Mesenchymal stem cell (in vitro differentiated cells and primary cell): ENCODE results near the gene IRX5.

Experiments
- DNase-seq: peaks from one replicate; pipeline ENCODE4 v3.0.0-alpha.2; 2013
- H2AFZ ChIP-seq: one replicate; pipeline ENCODE4 v1.6.1; 2013; ENCODE audit warnings: low read depth, mild to moderate bottlenecking, control low read depth, inconsistent platforms, low read length, moderate library complexity
- H2AK5ac ChIP-seq: 2 replicates; pipeline ENCODE4 v1.6.1; 2013; ENCODE audit warnings: low read length, moderate library complexity, mild to moderate bottlenecking, inconsistent platforms; ENCODE audit not compliant: severe bottlenecking
- H2BK120ac ChIP-seq: one replicate; pipeline ENCODE4 v1.6.1; 2013; ENCODE audit warnings: low read depth, mild to moderate bottlenecking, inconsistent platforms, low read length, moderate library complexity
- H2BK12ac ChIP-seq, 2 experiments: one replicate each; pipeline ENCODE4 v1.6.1; 2013; ENCODE audit warnings: inconsistent platforms in 2 of 2, low read length in 2 of 2, mild to moderate bottlenecking in 2 of 2, moderate library complexity in 2 of 2, control low read depth in 1 of 2
- H2BK15ac ChIP-seq: one replicate; pipeline ENCODE4 v1.6.1; 2013; ENCODE audit warnings: mild to moderate bottlenecking, low read depth, inconsistent platforms; ENCODE audit not compliant: poor library complexity, severe bottlenecking
- H2BK5ac ChIP-seq: 2 replicates; pipeline ENCODE4 v1.6.1; 2013; ENCODE audit warnings: low read depth, mild to moderate bottlenecking, low read length, control low read depth, inconsistent platforms; ENCODE audit not compliant: poor library complexity, severe bottlenecking
- H3K14ac ChIP-seq, 2 experiments: one replicate each; pipeline ENCODE4 v1.6.1; 2013; ENCODE audit warnings: inconsistent platforms in 2 of 2, low read length in 2 of 2, control low read depth in 1 of 2, mild to moderate bottlenecking in 1 of 2, moderate library complexity in 1 of 2
- H3K18ac ChIP-seq, 2 experiments: one replicate each; pipeline ENCODE4 v1.6.1; 2013; ENCODE audit warnings: inconsistent platforms in 2 of 2, low read length in 2 of 2, control low read depth in 1 of 2, low read depth in 1 of 2, mild to moderate bottlenecking in 1 of 2
- H3K23ac ChIP-seq, 2 experiments: one replicate each; pipeline ENCODE4 v1.6.1; 2013; ENCODE audit warnings: inconsistent platforms in 2 of 2, low read length in 2 of 2, mild to moderate bottlenecking in 2 of 2, moderate library complexity in 2 of 2, control low read depth in 1 of 2
- H3K27ac ChIP-seq: 2 replicates; pipeline ENCODE4 v1.5.1; 2013; ENCODE audit warnings: mild to moderate bottlenecking, moderate library complexity, low read length, control low read depth, inconsistent platforms; ENCODE audit not compliant: poor library complexity, severe bottlenecking
- H3K27me3 ChIP-seq, 2 experiments: 2 replicates each; pipeline versions ENCODE4 v1.6.1 to v1.7.0; 2013; ENCODE audit warnings: low read length in 2 of 2, mild to moderate bottlenecking in 2 of 2, moderate library complexity in 2 of 2, control low read depth in 1 of 2, inconsistent platforms in 1 of 2; ENCODE audit not compliant: control insufficient read depth in 1 of 2, insufficient read depth in 1 of 2
- H3K36me3 ChIP-seq, 2 experiments: 2 replicates each; pipeline versions ENCODE4 v1.6.1 to v1.7.0; 2013; ENCODE audit warnings: low read length in 2 of 2, control low read depth in 1 of 2, inconsistent platforms in 1 of 2, low read depth in 1 of 2, mild to moderate bottlenecking in 1 of 2; ENCODE audit not compliant: insufficient read depth in 2 of 2, control insufficient read depth in 1 of 2
- H3K4ac ChIP-seq, 2 experiments: one replicate each; pipeline ENCODE4 v1.6.1; 2013; ENCODE audit warnings: inconsistent platforms in 2 of 2, low read length in 2 of 2, mild to moderate bottlenecking in 2 of 2, moderate library complexity in 2 of 2, control low read depth in 1 of 2, low read depth in 1 of 2
- H3K4me1 ChIP-seq: 2 replicates; pipeline ENCODE4 v1.6.1; 2013; ENCODE audit warnings: low read depth, low read length, control low read depth; ENCODE audit not compliant: control insufficient read depth, insufficient read depth
- H3K4me2 ChIP-seq: 2 replicates; pipeline ENCODE4 v1.6.1; 2013; ENCODE audit warnings: low read length, mild to moderate bottlenecking, inconsistent platforms; ENCODE audit not compliant: poor library complexity, severe bottlenecking
- H3K4me3 ChIP-seq, 2 experiments: 2 replicates each; pipeline versions ENCODE4 v1.5.1 to v1.7.0; 2013; ENCODE audit warnings: low read length in 2 of 2, mild to moderate bottlenecking in 2 of 2, control low read depth in 1 of 2, low read depth in 1 of 2; ENCODE audit not compliant: insufficient read depth in 1 of 2
- H3K79me1 ChIP-seq: replicated peaks from 2 replicates; pipeline ENCODE4 v1.6.1; 2013; ENCODE audit warnings: mild to moderate bottlenecking, control low read depth, low read length, inconsistent platforms; ENCODE audit not compliant: poor library complexity, severe bottlenecking
- H3K9ac ChIP-seq: 2 replicates; pipeline ENCODE4 v1.7.0; 2013; ENCODE audit warnings: mild to moderate bottlenecking, low read length, moderate library complexity
- H3K9me3 ChIP-seq: 2 replicates; pipeline ENCODE4 v1.7.0; 2013; ENCODE audit warnings: mild to moderate bottlenecking, low read length; ENCODE audit not compliant: control insufficient read depth
- H4K8ac ChIP-seq: one replicate; pipeline ENCODE4 v1.6.1; 2013; ENCODE audit warnings: inconsistent platforms, mild to moderate bottlenecking, low read length, moderate library complexity
- H4K91ac ChIP-seq: one replicate; pipeline ENCODE4 v1.6.1; 2013; ENCODE audit warnings: mild to moderate bottlenecking, low read length, inconsistent platforms
- WGBS: methylation state at CpG from one replicate; pipeline ENCODE4 v1.1.7; 2013; ENCODE audit warnings: mixed read lengths; 5-methylcytosine and 5-hydroxymethylcytosine counted together

Gene IRX5

GRCh38 chr16:54939510-54940278 lies 9.0 kb downstream of the IRX5 start:
- Histone ChIP-seq H3K36me3 (peaks cover under 1 to 8% of the 10 kb centered on the region in 2 experiments), H3K23ac (no peak overlapping the region), H2AK5ac (no peak overlapping the region), H3K4me3 (no peak overlapping the region), H4K91ac (no peak overlapping the region), H3K14ac (no peak overlapping the region), H2AFZ (no peak overlapping the region), H2BK5ac (no peak overlapping the region), H3K79me1 (peaks cover 5% of the 10 kb centered on the region), H3K27ac (no peak overlapping the region), H3K9ac (no peak overlapping the region), H3K18ac (no peak overlapping the region), H3K27me3 (peaks cover 3 to 56% of the 10 kb centered on the region in 2 experiments), H3K4ac (no peak overlapping the region), H4K8ac (no peak overlapping the region), H2BK12ac (no peak overlapping the region), H2BK120ac (no peak overlapping the region), H3K4me1 (peaks cover 22% of the 10 kb centered on the region), H3K4me2 (no peak overlapping the region), H3K9me3 (no peaks in the 10 kb centered on the region), H2BK15ac (no peak overlapping the region)
- WGBS, result 34% methylated on average over 38 of the region's 38 CpGs
- DNase-seq, result no peak

GRCh38 chr16:54940279-54940604 lies 9.6 kb downstream of the IRX5 start:
- 81% methylated on average over 4 of the region's 4 CpGs for WGBS
- Histone ChIP-seq H2AFZ (no peak overlapping the region), H3K14ac (no peak overlapping the region), H3K36me3 (peaks cover 0 to 8% of the 10 kb centered on the region in 2 experiments), H3K79me1 (peaks cover 5% of the 10 kb centered on the region), H3K4me3 (no peak overlapping the region), H4K8ac (no peak overlapping the region), H3K4me1 (peaks cover 19% of the 10 kb centered on the region), H3K9ac (no peak overlapping the region), H2AK5ac (no peak overlapping the region), H2BK15ac (no peak overlapping the region), H3K27ac (no peak overlapping the region), H3K18ac (no peak overlapping the region), H3K9me3 (no peaks in the 10 kb centered on the region), H3K4me2 (no peak overlapping the region), H3K4ac (no peak overlapping the region), H3K27me3 (peaks cover 3 to 53% of the 10 kb centered on the region in 2 experiments), H3K23ac (no peak overlapping the region), H2BK5ac (no peak overlapping the region), H4K91ac (no peak overlapping the region), H2BK12ac (no peak overlapping the region), H2BK120ac (no peak overlapping the region)
- DNase-seq, result no peak

DNA sequence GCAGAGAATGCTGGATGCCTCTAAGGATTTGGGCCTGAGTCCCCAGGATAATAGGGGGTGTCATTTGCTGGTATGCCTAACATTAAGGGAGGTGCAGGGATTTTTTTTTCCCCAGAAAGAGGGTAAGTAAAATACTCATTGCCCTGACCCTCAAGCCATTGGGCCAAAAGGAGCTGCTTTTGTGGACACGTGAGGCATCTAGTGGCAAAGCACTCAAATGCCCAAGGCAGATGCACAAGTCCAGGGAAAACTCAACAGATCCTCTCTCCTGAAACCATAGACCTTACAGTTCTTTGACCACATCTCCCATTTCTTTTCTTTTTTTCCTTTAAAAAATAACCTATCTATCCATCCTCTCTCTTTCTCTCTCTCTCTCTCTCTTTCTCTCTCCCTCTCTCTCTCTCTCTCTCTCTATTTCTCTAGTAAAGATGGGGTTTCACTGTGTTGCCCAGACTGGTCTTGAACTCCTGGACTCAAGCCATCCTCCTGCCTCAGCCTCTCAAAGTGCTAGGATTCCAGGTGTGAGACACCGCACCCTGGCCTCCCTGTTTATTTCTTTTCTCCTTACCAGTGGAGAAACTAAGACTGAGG lies 11.8 kb downstream of the IRX5 start:
- H4K8ac ChIP-seq, result no peak overlapping the region
- no peak overlapping the region for H2BK5ac ChIP-seq
- no peak overlapping the region for H3K4me2 ChIP-seq
- H3K4me1 ChIP-seq, result peaks cover 7% of the 10 kb centered on the region
- H3K27ac ChIP-seq, result no peak overlapping the region
- 89% methylated on average over 2 of the region's 2 CpGs for WGBS
- H3K27me3 ChIP-seq, result peaks cover 3 to 44% of the 10 kb centered on the region in 2 experiments
- DNase-seq, result no peak
- no peak overlapping the region for H2AFZ ChIP-seq
- H2AK5ac ChIP-seq, result no peak overlapping the region
- no peak overlapping the region for H3K9ac ChIP-seq
- H3K79me1 ChIP-seq, result peaks cover 2% of the 10 kb centered on the region
- H2BK15ac ChIP-seq, result no peak overlapping the region
- H3K9me3 ChIP-seq, result no peaks in the 10 kb centered on the region
- H2BK120ac ChIP-seq, result no peak overlapping the region
- no peak overlapping the region for H3K18ac ChIP-seq
- no peak overlapping the region for H3K23ac ChIP-seq
- no peak overlapping the region for H3K4ac ChIP-seq
- no peak overlapping the region for H2BK12ac ChIP-seq
- no peak overlapping the region for H3K4me3 ChIP-seq
- peaks cover 0 to 8% of the 10 kb centered on the region in 2 experiments for H3K36me3 ChIP-seq
- no peak overlapping the region for H4K91ac ChIP-seq
- no peak overlapping the region for H3K14ac ChIP-seq

DNA sequence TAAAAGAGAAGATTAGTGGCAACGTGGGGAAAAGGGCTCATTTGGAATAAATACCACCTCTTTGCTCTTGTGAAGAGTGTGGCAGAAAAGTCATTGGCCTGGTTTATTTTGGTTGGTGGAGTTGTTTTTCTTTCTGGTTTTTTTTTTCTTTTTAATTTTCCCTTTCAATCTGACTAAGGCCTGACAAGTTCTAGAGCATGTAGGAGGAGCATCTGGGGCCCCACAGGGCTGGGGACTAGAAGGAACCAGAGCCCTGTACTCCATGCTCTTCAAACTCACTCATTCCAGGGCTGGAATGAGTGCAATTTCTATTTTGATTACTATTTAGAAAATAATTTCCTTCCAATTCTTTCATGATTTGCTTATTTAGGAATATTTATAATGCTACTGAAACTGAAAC lies 13.3 kb downstream of the IRX5 start:
- whole genome bisulfite sequencing, result 18% methylated on average over 1 of the region's 1 CpG
- no peak overlapping the region for H2BK5ac ChIP-seq
- no peak overlapping the region for H3K23ac ChIP-seq
- H3K27ac ChIP-seq, result no peak overlapping the region
- H2AFZ ChIP-seq, result no peak overlapping the region
- no peak overlapping the region for H3K14ac ChIP-seq
- H2BK12ac ChIP-seq, result no peak overlapping the region
- H3K18ac ChIP-seq, result no peak overlapping the region
- H3K4ac ChIP-seq, result no peak overlapping the region
- DNase-seq, result no peak
- H3K4me2 ChIP-seq, result no peak overlapping the region
- H3K79me1 ChIP-seq, result no peaks in the 10 kb centered on the region
- no peak overlapping the region for H3K9ac ChIP-seq
- peaks cover 4% of the 10 kb centered on the region for H3K9me3 ChIP-seq
- no peak overlapping the region for H2BK15ac ChIP-seq
- peaks cover 3 to 37% of the 10 kb centered on the region in 2 experiments for H3K27me3 ChIP-seq
- no peaks in the 10 kb centered on the region for H3K4me1 ChIP-seq
- no peak overlapping the region for H4K8ac ChIP-seq
- H3K4me3 ChIP-seq, result no peak overlapping the region
- no peak overlapping the region for H2AK5ac ChIP-seq
- no peaks in the 10 kb centered on the region for H3K36me3 ChIP-seq
- no peak overlapping the region for H2BK120ac ChIP-seq
- H4K91ac ChIP-seq, result no peak overlapping the region
